Erythroblast (primary cell): ENCODE results near the gene PDE10A.

Source experiments
- GATA1 ChIP-seq: IDR thresholded peaks from 2 replicates; pipeline ENCODE4 v1.6.1; 2011; ENCODE audit warnings: low read depth, mild to moderate bottlenecking, control low read depth, low read length, moderate library complexity
- POLR2A ChIP-seq: IDR thresholded peaks from 2 replicates; pipeline ENCODE4 v1.6.1; 2011; ENCODE audit warnings: mild to moderate bottlenecking, low read length

GRCh38 chr6:165701564-165702354, 38.7 kb upstream of the PDE10A start:
- TF ChIP-seq POLR2A: no peak
- no peak for TF ChIP-seq GATA1
